ENCODE measurements around the gene FNDC3B. TPM values are rescaled to one million over a fixed set of nuclear protein-coding genes. Genes with fewer than 3 reads are reported as not detected.

FNDC3B gene
- total and polyA plus RNA-seq, 2 of the 8 experiments (the other 6 are each of a cell fraction or from before 2014, with no cell fraction given) = 14.1 to 44.4 TPM

DNA sequence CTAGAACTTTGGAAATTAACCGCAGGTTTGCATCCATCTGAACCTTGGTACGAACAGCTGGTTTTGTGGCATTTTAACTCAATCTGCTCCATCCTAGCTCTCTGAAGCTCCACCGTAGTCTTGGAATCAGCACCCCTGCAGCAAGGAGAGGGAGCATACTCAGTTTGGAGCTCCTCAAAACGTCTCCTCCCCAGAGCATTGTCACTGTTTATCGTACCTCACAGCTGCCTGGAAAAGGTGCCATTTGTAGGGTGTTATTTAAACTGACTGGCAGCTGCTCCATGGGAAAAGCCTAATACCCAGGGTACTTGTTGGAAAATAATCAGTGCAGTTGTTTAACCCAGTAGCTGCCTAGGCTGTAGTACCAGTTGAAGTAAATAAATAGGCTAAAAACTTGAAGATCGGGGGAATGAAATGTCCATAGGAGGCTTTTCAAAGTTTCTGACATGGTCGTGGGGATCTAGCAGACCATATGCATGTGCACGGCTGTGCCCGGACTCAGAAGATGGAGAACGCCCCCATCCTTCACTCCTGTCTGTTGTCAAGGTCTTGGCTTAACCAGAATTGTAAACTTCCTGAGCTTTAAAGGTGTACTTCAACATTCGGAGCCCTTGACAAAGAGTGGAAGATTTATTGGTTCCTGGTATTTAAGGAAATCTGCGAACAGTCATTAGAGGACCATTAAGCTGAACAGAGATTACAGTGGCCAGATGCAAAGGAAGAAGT, 365.0 kb downstream of the FNDC3B start (continued):
- no peak for TF ChIP-seq HDAC2 (IDR thresholded peaks at IDR 0.05; ENCODE audit: borderline replicate concordance in 1 of 2, low read depth in 2 of 2, low read length in 2 of 2)
